SK-N-SH (cell line): ENCODE results near the gene OSBPL5. TPM values are rescaled to one million over a fixed set of nuclear protein-coding genes. Genes with fewer than 3 reads are reported as not detected.

ENCODE experiments used
- CTCF ChIA-PET: fragments of 300-600, 350-600 bp; formaldehyde crosslinking; extraction: SDS; loops from one replicate; lab custom pipeline; 2021; lab: Yijun Ruan, JAX
- POLR2A ChIA-PET: fragments of 350-600 bp; sonication (Branson Sonifier 250); formaldehyde crosslinking; extraction: SDS; loops from one replicate; lab custom pipeline; 2020; ENCODE audit warnings: antibody characterized with exemption, inconsistent platforms; lab: Yijun Ruan, JAX
- DNase-seq: peaks from one replicate; pipeline ENCODE4 v3.0.0; 2012
- H2AFZ ChIP-seq: fragments of 200-600 bp; sonication (generic); 2 replicates; pipeline ENCODE4 v1.8.1; 2016; ENCODE audit warnings: antibody characterized with exemption, mild to moderate bottlenecking, low read depth
- H3F3A ChIP-seq: fragments of 200-600 bp; sonication (generic); replicated peaks from 2 replicates; pipeline ENCODE3; 2016; ENCODE audit warnings: antibody characterized with exemption, mild to moderate bottlenecking; ENCODE audit not compliant: insufficient read depth
- H3K27ac ChIP-seq, 2 experiments: fragments of 200-500 bp in 1 of 2; fragments of 200-600 bp in 1 of 2; sonication (Bioruptor generic) in 1 of 2; sonication (generic), shearing (Covaris generic) in 1 of 2; 2 replicates each; pipeline versions ENCODE4 v1.5.1 to v1.6.1; 2014 to 2016; ENCODE audit warnings: low read depth in 2 of 2, inconsistent platforms in 1 of 2, low read length in 1 of 2, mild to moderate bottlenecking in 1 of 2, mixed read lengths in 1 of 2
- H3K27me3 ChIP-seq: fragments of 200-600 bp; sonication (generic), shearing (Covaris generic); 2 replicates; pipeline ENCODE4 v1.6.1; 2016; ENCODE audit warnings: mixed run types; ENCODE audit not compliant: insufficient read depth
- H3K36me3 ChIP-seq, 2 experiments: fragments of 200-500 bp in 1 of 2; fragments of 200-600 bp in 1 of 2; sonication (Bioruptor generic) in 1 of 2; sonication (generic) in 1 of 2; replicated peaks in 1 of 2; 2 replicates each; pipeline versions ENCODE3 to v1.5.1; 2014 to 2016; ENCODE audit warnings: low read length in 1 of 2, mild to moderate bottlenecking in 1 of 2; ENCODE audit not compliant: insufficient read depth in 2 of 2, control insufficient read depth in 1 of 2
- H3K4me1 ChIP-seq, 2 experiments: fragments of 200-500 bp in 1 of 2; fragments of 200-600 bp in 1 of 2; sonication (Bioruptor generic) in 1 of 2; sonication (generic), shearing (Covaris generic) in 1 of 2; 2 replicates each; pipeline versions ENCODE4 v1.5.1 to v1.6.1; 2014 to 2016; ENCODE audit warnings: low read depth in 1 of 2, low read length in 1 of 2, mixed run types in 1 of 2; ENCODE audit not compliant: insufficient read depth in 2 of 2, control insufficient read depth in 1 of 2
- H3K4me2 ChIP-seq: fragments of 200-600 bp; sonication (generic), shearing (Covaris generic); 2 replicates; pipeline ENCODE4 v1.6.1; 2017; ENCODE audit warnings: mixed run types
- H3K4me3 ChIP-seq, 2 experiments: fragments of 200-500 bp in 1 of 2; fragments of 200-600 bp in 1 of 2; sonication (Bioruptor generic) in 1 of 2; sonication (generic), shearing (Covaris generic) in 1 of 2; 2 replicates each; pipeline versions ENCODE4 v1.5.1 to v1.8.1; 2014 to 2016; ENCODE audit warnings: low read depth in 2 of 2, inconsistent platforms in 1 of 2, low read length in 1 of 2, mild to moderate bottlenecking in 1 of 2, mixed read lengths in 1 of 2, moderate library complexity in 1 of 2
- H3K79me2 ChIP-seq: fragments of 200-600 bp; sonication (generic); 2 replicates; pipeline ENCODE4 v1.8.1; 2017; ENCODE audit warnings: mild to moderate bottlenecking; ENCODE audit not compliant: insufficient read depth
- H3K9ac ChIP-seq: fragments of 200-600 bp; sonication (generic); 2 replicates; pipeline ENCODE4 v1.6.1; 2017; ENCODE audit warnings: mixed run types
- H3K9me2 ChIP-seq: fragments of 200-600 bp; sonication (generic); 2 replicates; pipeline ENCODE4 v1.6.1; 2017; ENCODE audit warnings: mixed run types
- H3K9me3 ChIP-seq: fragments of 200-600 bp; sonication (generic); 2 replicates; pipeline ENCODE4 v1.6.1; 2017; ENCODE audit warnings: mixed run types, mild to moderate bottlenecking, moderate library complexity
- H4K20me1 ChIP-seq: fragments of 200-600 bp; sonication (generic); 2 replicates; pipeline ENCODE4 v1.6.1; 2017; ENCODE audit warnings: mild to moderate bottlenecking, mixed run types; ENCODE audit not compliant: insufficient read depth
- CHD2 ChIP-seq: fragments of 150-350 bp; IDR thresholded peaks from 2 replicates; pipeline ENCODE4 v1.6.1; 2018; ENCODE audit warnings: low read length; ENCODE audit not compliant: partially characterized antibody
- ELF1 ChIP-seq: IDR thresholded peaks from 2 replicates; pipeline ENCODE4 v1.4.0; 2012
- FOSL2 ChIP-seq: IDR thresholded peaks from 2 replicates; pipeline ENCODE4 v1.4.0; 2012; ENCODE audit warnings: low read depth, mild to moderate bottlenecking, moderate library complexity, borderline replicate concordance
- GABPA ChIP-seq: IDR thresholded peaks from 2 replicates; pipeline ENCODE4 v1.4.0; 2012; ENCODE audit warnings: low read depth, mild to moderate bottlenecking
- MEF2A ChIP-seq: IDR thresholded peaks from 2 replicates; pipeline ENCODE4 v1.4.0; 2012; ENCODE audit warnings: low read depth, borderline replicate concordance
- MXI1 ChIP-seq: IDR thresholded peaks from 2 replicates; pipeline ENCODE4 v1.6.1; 2012; ENCODE audit warnings: mild to moderate bottlenecking, low read depth, low read length, improper control_type of control experiment
- NFIC ChIP-seq: IDR thresholded peaks from 2 replicates; pipeline ENCODE4 v1.4.0; 2012; ENCODE audit warnings: borderline replicate concordance
- NRF1 ChIP-seq: IDR thresholded peaks from 2 replicates; pipeline ENCODE4 v1.6.1; 2012; ENCODE audit warnings: low read depth, mild to moderate bottlenecking, low read length
- POLR2AphosphoS5 ChIP-seq: IDR thresholded peaks from 2 replicates; pipeline ENCODE4 v1.6.1; 2012; ENCODE audit warnings: low read depth, low read length
- RFX5 ChIP-seq: IDR thresholded peaks from 2 replicates; pipeline ENCODE4 v1.6.1; 2012; ENCODE audit warnings: mild to moderate bottlenecking, improper control_type of control experiment, low read length
- RXRA ChIP-seq: IDR thresholded peaks from 2 replicates; pipeline ENCODE4 v1.4.0; 2012; ENCODE audit warnings: low read depth, mild to moderate bottlenecking, borderline replicate concordance
- TAF1 ChIP-seq: IDR thresholded peaks from 2 replicates; pipeline ENCODE4 v1.6.1; 2012; ENCODE audit warnings: low read depth, mild to moderate bottlenecking, low read length, moderate library complexity, borderline replicate concordance
- TCF12 ChIP-seq: IDR thresholded peaks from 2 replicates; pipeline ENCODE4 v1.4.0; 2012
- USF1 ChIP-seq: IDR thresholded peaks from 2 replicates; pipeline ENCODE4 v1.4.0; 2012; ENCODE audit warnings: low read depth, borderline replicate concordance
- USF2 ChIP-seq: fragments of 150-350 bp; IDR thresholded peaks from 2 replicates; pipeline ENCODE4 v1.6.1; 2017; ENCODE audit warnings: antibody characterized with exemption, low read length, low read depth, borderline replicate concordance
- WGBS: methylation state at CpG from one replicate; pipeline ENCODE4 v1.1.6; 2017; ENCODE audit warnings: low lambda C conversion rate; 5-methylcytosine and 5-hydroxymethylcytosine counted together
- polyA plus RNA-seq, 3 experiments: library from polyadenylated mRNA; depleted of rRNA; stranded (reverse); fragments of >200 nt; gene quantifications; 2 replicates each; pipeline ENCODE4 v1.2.3, GENCODE V29; 2012

Gene OSBPL5
- polyA plus RNA-seq, 1 of the 3 experiments (the other 2 are of a cell fraction) = 10.9 TPM

- POLR2A ChIA-PET = no interaction called here
Observed at GRCh38 chr11:3173795-3174194, 8.7 kb upstream of the OSBPL5 start.

GRCh38 chr11:3171931-3172560 lies 6.9 kb upstream of the OSBPL5 start:
- TF ChIP-seq MXI1 = no peak
- TF ChIP-seq USF1 = no peak
- TF ChIP-seq RXRA = no peak
- no peak for TF ChIP-seq USF2
- TF ChIP-seq MEF2A = no peak
- no peak for TF ChIP-seq NRF1
- TF ChIP-seq GABPA = no peak
- TF ChIP-seq TCF12 = no peak
- 0 out of 2 replicates have a peak, but pooled peaks cover 4% of the 10 kb centered on the region for H3K27me3 ChIP-seq
- no peak for DNase-seq
- H3K79me2 ChIP-seq = no peaks in the 10 kb centered on the region
- H3F3A ChIP-seq = no peaks in the 10 kb centered on the region
- H3K4me2 ChIP-seq = no peak overlapping the region
- no peaks in the 10 kb centered on the region for H4K20me1 ChIP-seq
- ChIA-PET CTCF (no interaction called here), POLR2A (no interaction called here)
- no peak overlapping the region for H3K9ac ChIP-seq
- no peak overlapping the region for H2AFZ ChIP-seq
- H3K9me3 ChIP-seq = peaks cover 4% of the 10 kb centered on the region; the same call in 1 of the 2 replicates
- H3K4me1 ChIP-seq = peaks cover 0 to 7% of the 10 kb centered on the region in 2 experiments; a peak in 1 of 4 replicates
- no peak overlapping the region for H3K27ac ChIP-seq
- H3K9me2 ChIP-seq = no peaks in the 10 kb centered on the region
- 52% methylated on average over 11 of the region's 12 CpGs for WGBS
- H3K36me3 ChIP-seq = no peaks in the 10 kb centered on the region
- no peak overlapping the region for H3K4me3 ChIP-seq

More at GRCh38 chr11:3173795-3174194, 8.7 kb upstream of the OSBPL5 start:
- no peak overlapping the region for H3K4me2 ChIP-seq
- no peaks in the 10 kb centered on the region for H3F3A ChIP-seq
- TF ChIP-seq NFIC (no peak), RFX5 (no peak), TAF1 (no peak), POLR2AphosphoS5 (no peak), FOSL2 (no peak), CHD2 (no peak), ELF1 (no peak)
- H4K20me1 ChIP-seq = no peaks in the 10 kb centered on the region
- CTCF ChIA-PET = interaction anchor here (0.6 kb wide), 1 partner anchor 1099 kb away, joined by 3 read pairs; no protein-coding TSS in a partner anchor
- H3K4me1 ChIP-seq = peaks cover 0 to 7% of the 10 kb centered on the region in 2 experiments; a peak in 1 of 4 replicates
- H3K9me3 ChIP-seq = peaks cover 5% of the 10 kb centered on the region; the same call in 1 of the 2 replicates
- 70% methylated on average over 2 of the region's 2 CpGs for WGBS
- no peak overlapping the region for H3K27ac ChIP-seq
- no peaks in the 10 kb centered on the region for H3K9me2 ChIP-seq
- no peaks in the 10 kb centered on the region for H3K36me3 ChIP-seq
- H2AFZ ChIP-seq = no peak overlapping the region
- H3K9ac ChIP-seq = no peak overlapping the region
- no peak for DNase-seq
- 0 out of 2 replicates have a peak, but pooled peaks cover 4% of the 10 kb centered on the region for H3K27me3 ChIP-seq
- H3K79me2 ChIP-seq = no peaks in the 10 kb centered on the region
- no peak overlapping the region for H3K4me3 ChIP-seq
